K562 (cell line): ENCODE results near the gene FABP3. TPM values are rescaled to one million over a fixed set of nuclear protein-coding genes. Genes with fewer than 3 reads are reported as not detected.

Source experiments
- CEBPG ChIP-seq, 3 experiments: fragments of 200-800 bp in 1 of 3; sonication (Bioruptor generic) in 1 of 3; sonication (generic) in 1 of 3; formaldehyde crosslinking in 1 of 3; IDR thresholded peaks in 2 of 3; conservative IDR thresholded peaks in 1 of 3; 2 replicates each; pipeline versions ENCODE4 v1.6.1 to v1.8.0; 2016 to 2022; ENCODE audit warnings: missing compliant biosample characterization in 2 of 3, missing genetic modification characterization in 2 of 3, mild to moderate bottlenecking in 1 of 3, missing genetic modification reagents in 1 of 3
- DIDO1 ChIP-seq: fragments of 450-650 bp; IDR thresholded peaks from 2 replicates; pipeline ENCODE4 v1.6.1; 2016; ENCODE audit warnings: low read depth, missing biosample characterization, missing genetic modification characterization
- DPF2 ChIP-seq: fragments of 450-650 bp; IDR thresholded peaks from 2 replicates; pipeline ENCODE4 v1.6.1; 2016
- GABPA ChIP-seq: fragments of 200-800 bp; sonication (Bioruptor generic); conservative IDR thresholded peaks from 2 replicates; pipeline ENCODE4 v1.6.1; 2016; ENCODE audit warnings: low read depth, missing genetic modification characterization, missing compliant biosample characterization
- NR4A1 ChIP-seq, 2 experiments: fragments of 250-450 bp in 1 of 2; fragments of 450-650 bp in 1 of 2; sonication (Bioruptor Pico) in 1 of 2; IDR thresholded peaks; 2 replicates each; pipeline versions ENCODE4 v1.4.0 to v1.6.1; 2016 to 2020; ENCODE audit warnings: mild to moderate bottlenecking in 2 of 2, missing compliant biosample characterization in 1 of 2, missing genetic modification characterization in 1 of 2, moderate library complexity in 1 of 2
- ZNF41 ChIP-seq: fragments of 250-450 bp; sonication (Bioruptor Pico); conservative IDR thresholded peaks from 2 replicates; pipeline ENCODE4 v1.4.0; 2020; ENCODE audit warnings: mild to moderate bottlenecking
- polyA plus RNA-seq, 8 experiments: library from polyadenylated mRNA; depleted of rRNA in 4 of 8; stranded (reverse) in 5 of 8; unstranded in 3 of 8; fragments of >200 nt; fragmentation: Nextera tagmentation in 2 of 8; fragmentation: Illumina TruSeq in 1 of 8; extraction: Ambion mirVana in 2 of 8; extraction: Trizol in 1 of 8; gene quantifications; 2 replicates each; pipeline versions ENCODE4 v1.2.1 to v1.2.3, GENCODE V29; 2011 to 2014; ENCODE audit warnings: inconsistent platforms in 1 of 8, missing spikeins in 1 of 8
- total RNA-seq, 7 experiments: library from RNA; depleted of rRNA in 6 of 7; stranded (reverse); fragments of >200 nt in 6 of 7; fragmentation: Illumina TruSeq in 2 of 7; extraction: Trizol in 2 of 7; gene quantifications; 2 replicates each; pipeline versions ENCODE4 v1.2.1 to v1.2.3, GENCODE V29; 2011 to 2021; ENCODE audit warnings: low replicate concordance in 1 of 7
- TF ChIP-seq, protein P1 (sequence below): IDR thresholded peaks from 3 replicates; pipeline ENCODE4 v1.6.1; 2011; ENCODE audit warnings: borderline replicate concordance, mild to moderate bottlenecking, moderate library complexity; ENCODE audit not compliant: insufficient read length; ENCODE audit errors: extremely low read depth
- TF ChIP-seq, protein P2 (sequence below), 2 experiments: fragments of 450-650 bp; IDR thresholded peaks; 2 replicates each; pipeline ENCODE4 v1.6.1; 2018; ENCODE audit warnings: mild to moderate bottlenecking in 2 of 2, low read depth in 1 of 2; ENCODE audit not compliant: partially characterized antibody in 2 of 2

The FABP3 gene
- total and polyA plus RNA-seq, 9 of the 15 experiments (the other 6 are each of a cell fraction or from before 2014, with no cell fraction given): 0.22 TPM; not detected in 8

DNA sequence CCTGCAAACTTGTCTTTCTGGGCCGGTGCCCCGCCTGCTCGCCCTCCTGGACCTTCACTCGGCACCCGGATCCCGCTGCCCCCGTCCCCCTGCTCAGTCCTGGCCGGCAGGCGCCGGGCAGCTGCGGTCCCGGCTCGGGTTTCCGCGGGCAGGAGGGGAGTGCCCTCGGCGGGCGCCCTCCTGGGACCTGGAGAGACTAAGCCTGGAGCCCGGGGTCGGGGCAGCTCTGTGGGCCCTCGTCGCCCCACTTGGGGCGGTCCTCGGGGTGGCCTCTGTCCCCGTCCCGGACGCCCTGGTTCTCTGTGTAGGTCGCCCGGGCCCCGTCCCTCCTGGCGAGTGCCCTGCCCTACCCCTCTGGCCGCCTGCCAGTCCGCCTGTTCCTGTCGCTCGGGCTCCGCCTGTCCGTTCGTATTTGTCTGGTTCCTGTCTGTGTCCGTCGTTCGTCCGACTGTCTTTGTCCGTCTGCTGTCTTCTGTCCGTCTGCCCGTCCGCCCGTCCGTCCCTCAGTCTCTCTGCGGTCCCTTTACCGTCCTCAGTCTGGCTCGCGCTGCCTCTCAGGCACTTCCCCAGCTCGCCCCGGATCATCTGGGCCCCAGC, 40.6 kb upstream of the FABP3 start (continued):
- TF ChIP-seq GABPA (tag): peak; percentile 34; the same call in 1 of the 2 replicates
- no peak for TF ChIP-seq CEBPG (CRISPR knock-in tag; IDR thresholded peaks at IDR 0.05)
- no peak for TF ChIP-seq CEBPG (tag; conservative IDR thresholded peaks at IDR 0.05 in 1 of 2, IDR thresholded peaks at IDR 0.05 in 1 of 2)
- TF ChIP-seq DIDO1 (tag): no peak
- TF ChIP-seq, protein P1, sequence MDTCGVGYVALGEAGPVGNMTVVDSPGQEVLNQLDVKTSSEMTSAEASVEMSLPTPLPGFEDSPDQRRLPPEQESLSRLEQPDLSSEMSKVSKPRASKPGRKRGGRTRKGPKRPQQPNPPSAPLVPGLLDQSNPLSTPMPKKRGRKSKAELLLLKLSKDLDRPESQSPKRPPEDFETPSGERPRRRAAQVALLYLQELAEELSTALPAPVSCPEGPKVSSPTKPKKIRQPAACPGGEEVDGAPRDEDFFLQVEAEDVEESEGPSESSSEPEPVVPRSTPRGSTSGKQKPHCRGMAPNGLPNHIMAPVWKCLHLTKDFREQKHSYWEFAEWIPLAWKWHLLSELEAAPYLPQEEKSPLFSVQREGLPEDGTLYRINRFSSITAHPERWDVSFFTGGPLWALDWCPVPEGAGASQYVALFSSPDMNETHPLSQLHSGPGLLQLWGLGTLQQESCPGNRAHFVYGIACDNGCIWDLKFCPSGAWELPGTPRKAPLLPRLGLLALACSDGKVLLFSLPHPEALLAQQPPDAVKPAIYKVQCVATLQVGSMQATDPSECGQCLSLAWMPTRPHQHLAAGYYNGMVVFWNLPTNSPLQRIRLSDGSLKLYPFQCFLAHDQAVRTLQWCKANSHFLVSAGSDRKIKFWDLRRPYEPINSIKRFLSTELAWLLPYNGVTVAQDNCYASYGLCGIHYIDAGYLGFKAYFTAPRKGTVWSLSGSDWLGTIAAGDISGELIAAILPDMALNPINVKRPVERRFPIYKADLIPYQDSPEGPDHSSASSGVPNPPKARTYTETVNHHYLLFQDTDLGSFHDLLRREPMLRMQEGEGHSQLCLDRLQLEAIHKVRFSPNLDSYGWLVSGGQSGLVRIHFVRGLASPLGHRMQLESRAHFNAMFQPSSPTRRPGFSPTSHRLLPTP: no peak
- TF ChIP-seq, protein P2, sequence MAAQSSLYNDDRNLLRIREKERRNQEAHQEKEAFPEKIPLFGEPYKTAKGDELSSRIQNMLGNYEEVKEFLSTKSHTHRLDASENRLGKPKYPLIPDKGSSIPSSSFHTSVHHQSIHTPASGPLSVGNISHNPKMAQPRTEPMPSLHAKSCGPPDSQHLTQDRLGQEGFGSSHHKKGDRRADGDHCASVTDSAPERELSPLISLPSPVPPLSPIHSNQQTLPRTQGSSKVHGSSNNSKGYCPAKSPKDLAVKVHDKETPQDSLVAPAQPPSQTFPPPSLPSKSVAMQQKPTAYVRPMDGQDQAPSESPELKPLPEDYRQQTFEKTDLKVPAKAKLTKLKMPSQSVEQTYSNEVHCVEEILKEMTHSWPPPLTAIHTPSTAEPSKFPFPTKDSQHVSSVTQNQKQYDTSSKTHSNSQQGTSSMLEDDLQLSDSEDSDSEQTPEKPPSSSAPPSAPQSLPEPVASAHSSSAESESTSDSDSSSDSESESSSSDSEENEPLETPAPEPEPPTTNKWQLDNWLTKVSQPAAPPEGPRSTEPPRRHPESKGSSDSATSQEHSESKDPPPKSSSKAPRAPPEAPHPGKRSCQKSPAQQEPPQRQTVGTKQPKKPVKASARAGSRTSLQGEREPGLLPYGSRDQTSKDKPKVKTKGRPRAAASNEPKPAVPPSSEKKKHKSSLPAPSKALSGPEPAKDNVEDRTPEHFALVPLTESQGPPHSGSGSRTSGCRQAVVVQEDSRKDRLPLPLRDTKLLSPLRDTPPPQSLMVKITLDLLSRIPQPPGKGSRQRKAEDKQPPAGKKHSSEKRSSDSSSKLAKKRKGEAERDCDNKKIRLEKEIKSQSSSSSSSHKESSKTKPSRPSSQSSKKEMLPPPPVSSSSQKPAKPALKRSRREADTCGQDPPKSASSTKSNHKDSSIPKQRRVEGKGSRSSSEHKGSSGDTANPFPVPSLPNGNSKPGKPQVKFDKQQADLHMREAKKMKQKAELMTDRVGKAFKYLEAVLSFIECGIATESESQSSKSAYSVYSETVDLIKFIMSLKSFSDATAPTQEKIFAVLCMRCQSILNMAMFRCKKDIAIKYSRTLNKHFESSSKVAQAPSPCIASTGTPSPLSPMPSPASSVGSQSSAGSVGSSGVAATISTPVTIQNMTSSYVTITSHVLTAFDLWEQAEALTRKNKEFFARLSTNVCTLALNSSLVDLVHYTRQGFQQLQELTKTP (IDR thresholded peaks at IDR 0.05; ENCODE audit: low read depth in 1 of 2, partially characterized antibody in 2 of 2): no peak
- TF ChIP-seq ZNF41: no peak
- no peak for TF ChIP-seq NR4A1 (CRISPR knock-in tag; IDR thresholded peaks at IDR 0.05)
- TF ChIP-seq NR4A1 (tag; IDR thresholded peaks at IDR 0.05): no peak
- TF ChIP-seq DPF2: no peak
- TF ChIP-seq, all 486 proteins: peak for 23
